ENCODE measurements around the gene IFT80.
"Not testable (repeated sequence)": the region's sequence is repeated elsewhere in the genome, so short reads cannot be mapped to it uniquely, and the experiment has no call there.

IFT80 gene

GRCh38 chr3:160346511-160346910 is 52.5 kb downstream of the IFT80 start:
- DNase-seq: no peak

- no peak for DNase-seq
Measured at GRCh38 chr3:160343132-160343531, 55.9 kb downstream of the IFT80 start.

- DNase-seq: no peak
Measured at GRCh38 chr3:160340351-160340750, 58.7 kb downstream of the IFT80 start.

- DNase-seq: no peak
Measured at GRCh38 chr3:160331127-160331937, 67.7 kb downstream of the IFT80 start.

- no peak for DNase-seq
Measured at GRCh38 chr3:160330690-160331089, 68.3 kb downstream of the IFT80 start.

GRCh38 chr3:160330109-160330508 is 68.9 kb downstream of the IFT80 start:
- DNase-seq: no peak

GRCh38 chr3:160326286-160326685 is 72.7 kb downstream of the IFT80 start:
- not testable (repeated sequence) for DNase-seq

- not testable (repeated sequence) for DNase-seq
Measured at GRCh38 chr3:160321821-160322220, 77.2 kb downstream of the IFT80 start.

- DNase-seq: no peak
Measured at GRCh38 chr3:160319322-160319721, 79.7 kb downstream of the IFT80 start.

- no peak for DNase-seq
Measured at GRCh38 chr3:160314995-160315394, 84.0 kb downstream of the IFT80 start.

- DNase-seq: no peak
Measured at GRCh38 chr3:160312014-160312624, 86.9 kb downstream of the IFT80 start.

- no peak for DNase-seq
Measured at GRCh38 chr3:160302806-160303205, 96.2 kb downstream of the IFT80 start.

- DNase-seq: no peak
Measured at GRCh38 chr3:160296591-160296990, 102.4 kb downstream of the IFT80 start.

- DNase-seq: no peak
Measured at GRCh38 chr3:160291909-160292299, 107.1 kb downstream of the IFT80 start.

- DNase-seq: no peak
Measured at GRCh38 chr3:160291290-160291908, 107.6 kb downstream of the IFT80 start.

GRCh38 chr3:160287666-160288065 is 111.4 kb downstream of the IFT80 start:
- DNase-seq: no peak

GRCh38 chr3:160286231-160286630 is 112.8 kb downstream of the IFT80 start:
- no peak for DNase-seq

- no peak for DNase-seq
Measured at GRCh38 chr3:160280836-160281235, 118.2 kb downstream of the IFT80 start.

GRCh38 chr3:160279657-160280056 is 119.4 kb downstream of the IFT80 start:
- DNase-seq: no peak

- DNase-seq: no peak
Measured at GRCh38 chr3:160278210-160278609, 120.8 kb downstream of the IFT80 start.

- DNase-seq: no peak
Measured at GRCh38 chr3:160265088-160265487, 133.9 kb downstream of the IFT80 start.

GRCh38 chr3:160260587-160261270 is 138.3 kb downstream of the IFT80 start:
- no peak for DNase-seq

- no peak for DNase-seq
Measured at GRCh38 chr3:160259589-160259988, 139.4 kb downstream of the IFT80 start.

GRCh38 chr3:160257606-160258005 is 141.4 kb downstream of the IFT80 start:
- no peak for DNase-seq
